Measurements from ENCODE around the gene LIF.
A peak's percentile ranks its signal among the peaks of the same experiment; 100 is the strongest.
"Not testable (repeated sequence)": the region's sequence is repeated elsewhere in the genome, so short reads cannot be mapped to it uniquely, and the experiment has no call there.

The LIF gene

GRCh38 chr22:30236875-30237274 is 9.7 kb downstream of the LIF start:
- no peaks in the 10 kb centered on the region for H3K27me3 ChIP-seq (ENCODE audit: insufficient read depth, low read depth, severe bottlenecking)
- H3K4me3 ChIP-seq (ENCODE audit: low read depth, low read length), result no peak overlapping the region
- peak overlapping the region; percentile 97 for H3K27ac ChIP-seq
- no peak for TF ChIP-seq CTCF (IDR thresholded peaks at IDR 0.05; ENCODE audit: low read depth, low read length)
- no peak for DNase-seq
- no peaks in the 10 kb centered on the region for H3K36me3 ChIP-seq
- no peaks in the 10 kb centered on the region for H3K9me3 ChIP-seq (ENCODE audit: severe bottlenecking)

- H3K36me3 ChIP-seq, result no peaks in the 10 kb centered on the region
- TF ChIP-seq CTCF (IDR thresholded peaks at IDR 0.05; ENCODE audit: low read depth, low read length), result no peak
- H3K4me3 ChIP-seq (ENCODE audit: low read depth, low read length), result peak overlapping the region; percentile 25
- no peaks in the 10 kb centered on the region for H3K27me3 ChIP-seq (ENCODE audit: insufficient read depth, low read depth, severe bottlenecking)
- peak overlapping the region; percentile 97 for H3K27ac ChIP-seq
- H3K9me3 ChIP-seq (ENCODE audit: severe bottlenecking), result no peaks in the 10 kb centered on the region
- peak; percentile 42 for DNase-seq
Measured at GRCh38 chr22:30235687-30236170, 10.8 kb downstream of the LIF start.

GRCh38 chr22:30234786-30235470 is 11.6 kb downstream of the LIF start:
- Histone ChIP-seq H3K9me3 (ENCODE audit: severe bottlenecking) (no peaks in the 10 kb centered on the region), H3K4me3 (ENCODE audit: low read depth, low read length) (peak overlapping the region; percentile 25), H3K36me3 (no peaks in the 10 kb centered on the region), H3K27ac (peak overlapping the region; percentile 97), H3K27me3 (ENCODE audit: insufficient read depth, low read depth, severe bottlenecking) (no peaks in the 10 kb centered on the region)
- DNase-seq, result peak; percentile 94
- no peak for TF ChIP-seq CTCF (IDR thresholded peaks at IDR 0.05; ENCODE audit: low read depth, low read length)

- not testable (repeated sequence) for DNase-seq; H3K27me3 ChIP-seq (ENCODE audit: insufficient read depth, low read depth, severe bottlenecking)
- H3K27ac ChIP-seq, result peak overlapping the region; percentile 97
Measured at GRCh38 chr22:30234325-30234724, 12.2 kb downstream of the LIF start.

DNA sequence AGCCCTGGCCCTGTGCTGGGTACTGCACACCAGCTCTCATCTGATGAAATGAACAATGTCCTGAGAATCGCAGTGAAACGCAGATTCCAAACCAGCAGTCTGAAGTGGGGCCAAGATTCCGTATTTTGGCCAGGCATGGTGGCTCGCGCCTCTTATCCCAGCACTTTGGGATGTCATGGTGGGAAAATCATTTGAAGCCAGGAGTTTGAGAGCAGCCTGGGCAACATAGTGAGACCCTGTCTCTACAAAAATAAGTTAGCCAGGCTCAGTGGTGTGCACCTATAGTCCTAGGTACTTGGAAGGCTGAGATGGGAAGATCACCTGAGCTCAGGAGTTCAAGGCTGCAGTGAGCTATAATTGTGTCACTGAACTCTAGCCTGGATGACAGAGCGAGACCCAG is 13.0 kb downstream of the LIF start:
- H3K27ac ChIP-seq, result no peak overlapping the region; the same call in 1 of the 2 replicates

More at GRCh38 chr22:30234325-30234724, 12.2 kb downstream of the LIF start:
- H3K4me3 ChIP-seq (ENCODE audit: low read depth, low read length); H3K36me3 ChIP-seq; H3K9me3 ChIP-seq (ENCODE audit: severe bottlenecking): not testable (repeated sequence)

More for the DNA sequence above, 13.0 kb downstream of the LIF start:
- no peak for DNase-seq
- TF ChIP-seq CTCF (IDR thresholded peaks at IDR 0.05; ENCODE audit: low read depth, low read length), result no peak
- H3K9me3 ChIP-seq (ENCODE audit: severe bottlenecking), result no peaks in the 10 kb centered on the region
- H3K27me3 ChIP-seq (ENCODE audit: insufficient read depth, low read depth, severe bottlenecking), result no peaks in the 10 kb centered on the region
- H3K4me3 ChIP-seq (ENCODE audit: low read depth, low read length), result no peak overlapping the region
- H3K36me3 ChIP-seq, result no peaks in the 10 kb centered on the region
